ELR (cell line): ENCODE results near the gene TDRD3.
"Not testable (repeated sequence)": the region's sequence is repeated elsewhere in the genome, so short reads cannot be mapped to it uniquely, and the experiment has no call there.

Source experiments
- DNase-seq: peaks from one replicate; pipeline ENCODE4 v3.0.0-alpha.2; 2015; ENCODE audit warnings: low read depth

The TDRD3 gene

DNA sequence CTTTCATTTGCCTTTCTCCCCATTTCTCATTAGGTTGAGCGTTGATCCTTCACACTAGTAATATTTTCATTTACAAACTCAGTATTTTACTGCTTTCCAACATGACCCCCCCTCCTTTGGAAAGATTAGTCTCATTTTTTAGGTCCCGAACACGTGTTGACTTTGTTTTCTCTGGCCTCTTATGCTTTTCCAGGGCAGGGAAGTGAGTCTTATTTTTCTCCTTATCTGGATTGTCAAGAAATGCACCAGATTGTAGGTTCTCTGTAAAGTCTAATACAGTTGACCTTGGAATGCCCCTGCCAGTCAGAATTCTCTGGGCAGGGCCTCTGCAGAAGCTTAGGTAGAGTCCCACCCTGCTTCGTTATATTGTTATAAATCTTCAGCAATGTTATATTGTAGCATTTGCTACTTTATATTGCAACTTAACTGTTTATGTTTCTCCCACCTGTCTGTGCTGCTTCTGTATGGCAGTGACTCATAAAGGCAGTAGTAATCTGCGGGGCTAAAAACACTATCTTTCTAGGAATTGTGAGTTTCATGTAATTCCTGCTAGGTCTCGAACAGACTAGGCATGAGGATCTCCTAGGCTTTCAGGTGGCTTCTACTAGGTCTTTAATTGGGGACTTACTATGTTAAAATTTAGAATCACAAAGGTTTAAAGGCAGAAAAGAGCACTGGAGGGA is 2.0 kb downstream of the TDRD3 start:
- DNase-seq = peak; percentile 16

DNA sequence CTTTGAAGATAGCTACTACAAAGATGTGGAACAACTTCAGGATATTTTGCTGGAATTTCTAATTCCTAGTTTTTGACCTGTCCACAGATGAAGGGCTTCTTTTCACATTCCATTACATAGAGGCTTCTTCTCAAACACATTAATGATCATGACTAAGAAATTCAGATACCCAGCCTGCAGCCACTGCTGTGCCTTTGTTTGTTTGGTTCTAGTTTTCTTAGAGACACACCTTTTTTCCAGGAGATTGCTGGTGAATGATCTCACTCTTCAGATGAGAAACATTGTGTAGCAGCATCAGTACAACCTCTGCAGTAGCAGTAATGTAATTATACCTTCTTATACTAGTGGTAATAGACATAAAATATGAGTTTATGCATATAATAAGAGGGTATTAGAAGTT is 5.0 kb downstream of the TDRD3 start:
- DNase-seq = peak; percentile 10

DNA sequence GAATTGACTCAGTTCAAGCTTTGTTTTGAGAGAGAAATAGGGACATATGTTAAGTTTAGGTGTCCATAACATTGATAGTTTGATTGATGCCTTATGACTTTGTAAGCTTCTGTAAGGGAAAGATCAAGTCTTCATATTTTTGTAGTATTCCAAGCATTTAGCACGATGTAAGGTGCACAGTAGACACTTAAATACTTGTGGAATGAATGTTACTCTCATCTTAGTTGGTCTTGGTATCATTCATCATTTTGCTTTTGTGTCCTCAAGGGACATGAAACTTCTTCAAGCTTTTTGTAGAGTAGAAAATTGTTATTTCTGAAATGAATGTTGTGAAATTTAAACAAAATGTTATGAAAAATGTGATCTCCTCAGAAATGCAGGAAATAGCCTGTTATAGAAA is 10.1 kb downstream of the TDRD3 start:
- DNase-seq = no peak

DNA sequence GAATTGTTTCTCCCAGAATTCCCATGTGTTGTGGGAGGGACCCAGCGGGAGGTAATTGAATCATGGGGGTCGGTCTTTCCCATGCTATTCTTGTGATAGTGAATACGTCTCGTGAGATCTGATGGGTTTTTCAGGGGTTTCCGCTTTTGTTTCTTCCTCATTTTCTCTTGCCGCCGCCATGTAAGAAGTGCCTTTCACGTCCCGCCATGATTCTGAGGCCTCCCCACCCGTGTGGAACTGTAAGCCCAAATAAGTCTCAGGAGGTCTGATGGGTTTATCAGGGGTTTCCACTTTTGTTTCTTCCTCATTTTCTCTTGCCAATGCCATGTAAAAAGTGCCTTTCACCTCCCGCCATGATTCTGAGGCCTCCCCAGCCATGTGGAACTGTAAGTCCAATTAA is 10.8 kb downstream of the TDRD3 start:
- DNase-seq = not testable (repeated sequence)

DNA sequence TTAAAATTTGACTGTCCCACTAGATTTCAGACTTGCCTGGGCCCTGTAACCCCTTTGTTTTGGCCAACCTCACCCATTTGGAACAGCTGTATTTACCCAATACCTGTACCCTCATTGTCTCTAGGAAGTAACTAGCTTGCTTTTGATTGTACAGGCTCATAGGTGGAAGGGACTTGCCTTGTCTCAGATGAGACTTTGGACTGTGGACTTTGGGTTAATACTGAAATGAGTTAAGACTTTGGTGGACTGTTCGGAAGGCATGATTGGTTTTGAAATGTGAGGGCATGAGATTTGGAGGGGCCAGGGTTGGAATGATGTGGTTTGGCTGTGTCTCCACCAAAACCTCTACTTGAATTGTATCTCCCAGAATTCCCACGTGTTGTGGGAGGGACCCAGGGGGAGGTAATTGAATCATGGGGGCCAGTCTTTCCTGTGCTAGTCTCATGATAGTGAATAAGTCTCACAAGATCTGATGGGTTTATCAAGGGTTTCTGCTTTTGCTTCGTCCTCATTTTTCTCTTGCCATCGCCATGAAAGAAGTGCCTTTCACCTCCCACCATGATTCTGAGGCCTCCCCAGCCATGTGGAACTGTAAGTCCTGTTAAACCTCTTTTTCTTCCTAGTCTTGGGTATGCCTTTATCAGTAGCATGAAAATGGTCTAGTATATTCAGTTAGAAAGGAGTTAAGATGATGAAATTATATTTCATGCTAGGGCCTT is 12.7 kb downstream of the TDRD3 start:
- not testable (repeated sequence) for DNase-seq

DNA sequence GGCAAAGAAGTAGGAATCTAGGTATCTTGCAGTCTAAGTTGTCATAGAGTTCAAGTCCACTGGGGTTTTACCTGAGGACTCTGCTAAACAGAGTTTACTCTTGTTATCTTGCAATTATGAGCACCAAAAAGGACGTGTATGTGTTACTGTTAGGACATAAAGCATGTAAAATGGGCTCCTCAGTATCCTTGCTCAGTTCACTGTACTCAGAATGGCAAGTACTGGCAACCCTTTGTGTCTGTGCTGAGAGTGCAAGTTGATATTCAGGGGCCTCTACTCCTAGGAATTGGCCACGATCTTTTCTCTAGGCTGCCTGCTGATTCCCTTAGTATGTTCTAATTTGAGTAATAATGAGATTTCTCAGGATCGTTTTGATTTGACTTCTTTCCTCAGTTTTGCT is 13.3 kb downstream of the TDRD3 start:
- DNase-seq = no peak

DNA sequence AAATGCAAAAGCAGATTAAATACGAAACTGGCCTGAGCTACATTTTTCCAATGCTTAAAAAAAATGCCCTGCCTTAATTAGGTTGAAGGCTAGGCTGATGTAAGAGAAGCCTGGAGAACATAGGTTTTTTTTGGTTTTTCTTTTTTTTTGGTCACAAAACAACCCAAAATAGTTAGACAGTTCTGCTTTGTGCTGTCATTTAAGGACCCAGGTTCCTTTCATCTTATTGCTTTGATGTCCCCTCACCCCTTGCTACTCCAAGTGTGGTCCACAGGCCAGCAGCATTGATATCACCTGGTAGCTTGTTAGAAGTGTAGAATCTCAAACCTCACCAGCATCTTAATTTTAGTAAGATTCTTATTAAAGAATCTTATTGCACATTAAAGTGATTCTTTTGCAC is 14.4 kb downstream of the TDRD3 start:
- DNase-seq = no peak

DNA sequence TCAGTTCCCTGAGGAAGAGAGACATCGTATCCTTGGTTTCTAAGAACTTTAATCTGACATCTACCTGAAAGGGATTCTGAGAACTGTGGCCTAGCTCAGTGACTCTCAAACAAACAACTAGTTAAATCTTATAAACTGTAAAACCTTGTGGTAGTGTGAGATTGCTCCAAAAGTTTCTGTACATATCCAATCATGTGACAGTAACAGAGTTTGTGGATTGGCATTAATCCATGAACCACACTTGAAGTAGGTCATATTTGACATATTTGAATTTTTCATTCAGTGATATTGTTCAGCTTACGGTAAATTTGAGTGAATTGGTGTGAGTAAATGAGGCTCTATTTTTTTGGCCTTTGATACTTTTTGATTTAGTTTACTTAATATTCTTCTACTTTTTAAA is 15.0 kb downstream of the TDRD3 start:
- no peak for DNase-seq

DNA sequence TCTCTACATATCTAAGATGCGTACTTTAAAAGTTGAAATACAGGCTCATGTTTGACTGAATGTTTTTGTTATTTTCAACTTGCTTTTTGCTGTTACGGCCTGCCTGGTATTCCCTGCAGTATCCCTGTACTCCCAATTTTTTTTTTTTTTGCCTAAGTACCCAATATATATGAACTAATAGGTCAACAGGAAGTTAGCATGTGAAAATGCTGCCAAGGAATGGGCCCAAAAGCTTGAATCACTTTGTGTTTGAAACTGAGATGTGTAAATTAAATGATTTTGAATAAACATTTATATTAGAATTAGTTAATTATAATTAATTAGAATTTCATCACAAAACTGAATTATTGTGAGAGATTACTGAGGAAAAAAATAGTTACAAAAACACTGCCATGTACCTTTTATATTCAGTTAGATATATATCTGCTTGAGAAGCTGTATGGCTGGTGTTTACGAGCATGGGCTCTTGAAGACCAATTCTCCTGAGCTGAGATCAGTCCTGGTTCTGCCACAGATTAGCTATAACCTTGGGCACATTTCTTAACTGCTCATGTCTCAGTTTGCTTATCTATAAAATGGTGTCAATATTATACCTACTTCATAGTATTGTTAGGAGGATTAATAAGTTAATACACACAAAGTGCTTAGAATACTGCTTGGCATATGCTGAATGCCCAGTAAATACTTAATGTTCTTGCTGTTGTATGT is 16.0 kb downstream of the TDRD3 start:
- no peak for DNase-seq

DNA sequence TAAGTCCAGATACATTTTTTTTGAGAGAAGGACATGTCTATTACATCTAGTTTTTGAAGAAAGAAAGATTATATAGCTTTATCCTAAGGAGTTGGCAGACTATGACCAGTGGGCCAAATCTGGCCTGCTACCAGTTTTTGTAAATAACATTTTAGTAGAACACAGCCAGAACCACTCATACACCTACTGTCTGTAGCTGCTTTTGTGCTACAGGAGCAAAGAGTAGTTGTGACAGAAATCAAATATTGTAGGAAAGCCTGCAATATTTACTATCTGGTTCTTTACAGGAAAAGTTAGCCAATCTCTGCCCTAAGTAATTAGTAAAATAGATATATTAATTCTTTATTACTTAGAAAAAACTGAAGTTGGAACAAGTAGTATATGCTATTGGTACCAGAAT is 17.2 kb downstream of the TDRD3 start:
- DNase-seq = no peak

DNA sequence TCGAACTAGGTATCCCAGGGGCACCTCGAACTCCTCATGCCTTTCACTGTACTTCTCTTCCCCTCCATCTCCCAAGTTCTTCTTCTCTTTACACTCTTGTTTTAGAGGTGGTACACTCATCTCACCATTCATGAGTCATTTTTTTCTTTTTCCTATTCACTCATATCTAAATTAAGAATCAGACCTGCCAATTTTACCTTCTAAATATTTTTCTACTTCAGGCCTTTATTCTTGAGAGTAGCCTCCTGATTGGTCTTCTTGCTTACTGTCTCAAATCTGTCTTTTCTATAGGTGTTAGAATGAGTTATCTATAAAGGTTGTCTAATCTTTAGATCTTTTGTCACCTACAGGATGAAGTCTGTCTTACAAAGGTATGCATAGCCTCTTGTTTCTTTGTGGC is 20.7 kb downstream of the TDRD3 start:
- no peak for DNase-seq

DNA sequence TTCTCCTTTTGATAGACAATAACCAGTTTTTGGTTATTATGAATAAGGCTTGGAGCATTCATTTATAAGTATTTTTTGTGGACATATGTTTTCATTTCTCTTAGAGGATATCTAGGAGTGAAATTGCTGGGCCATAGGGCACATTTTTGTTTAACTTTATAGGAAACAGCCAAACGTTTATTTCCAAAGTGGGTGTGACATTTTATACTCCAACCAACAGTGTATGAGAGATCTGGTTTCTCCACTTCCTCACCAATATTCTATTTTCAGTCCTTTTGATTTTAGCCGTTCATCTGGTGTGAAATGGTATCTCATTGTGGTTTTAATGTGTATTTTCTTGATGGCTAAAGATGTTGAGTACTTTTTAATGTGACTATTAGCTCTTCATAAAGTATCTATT is 21.9 kb downstream of the TDRD3 start:
- DNase-seq = no peak

DNA sequence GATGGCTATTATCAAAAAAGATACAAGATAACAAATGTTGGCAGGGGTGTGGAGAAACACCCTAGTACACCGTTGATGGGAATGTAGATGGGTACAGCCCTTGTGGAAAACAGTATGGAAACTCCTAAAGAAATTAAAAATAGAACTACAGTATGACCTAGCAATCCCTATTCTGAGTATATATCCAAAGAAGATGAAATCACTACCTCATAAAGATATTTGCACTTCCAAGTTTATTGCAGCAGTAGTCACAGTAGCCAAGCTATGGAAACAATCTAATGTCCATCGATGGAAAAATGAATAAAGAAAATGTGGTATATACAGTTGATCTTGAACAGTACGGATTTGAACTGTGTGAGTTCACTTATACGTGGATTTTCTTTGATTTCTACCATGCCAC is 28.3 kb downstream of the TDRD3 start:
- no peak for DNase-seq

DNA sequence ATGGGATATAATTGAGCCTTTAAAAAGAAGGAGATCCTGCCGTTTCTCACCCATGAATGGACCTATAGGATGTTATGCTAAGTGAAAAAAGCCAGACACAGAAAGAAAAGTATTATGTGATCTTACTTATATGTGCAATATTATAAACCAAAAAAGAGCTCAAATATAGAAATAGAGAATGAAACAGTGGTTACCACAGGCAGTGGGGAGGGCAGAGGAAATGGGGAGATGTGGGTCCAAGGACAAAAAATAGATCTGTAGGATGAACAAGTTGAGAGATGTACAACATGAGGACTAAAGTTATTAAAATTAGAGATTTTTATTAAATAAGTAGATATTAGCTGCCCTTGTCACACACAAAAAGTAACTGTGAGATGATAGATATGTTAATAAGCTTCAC is 29.1 kb downstream of the TDRD3 start:
- DNase-seq = no peak

DNA sequence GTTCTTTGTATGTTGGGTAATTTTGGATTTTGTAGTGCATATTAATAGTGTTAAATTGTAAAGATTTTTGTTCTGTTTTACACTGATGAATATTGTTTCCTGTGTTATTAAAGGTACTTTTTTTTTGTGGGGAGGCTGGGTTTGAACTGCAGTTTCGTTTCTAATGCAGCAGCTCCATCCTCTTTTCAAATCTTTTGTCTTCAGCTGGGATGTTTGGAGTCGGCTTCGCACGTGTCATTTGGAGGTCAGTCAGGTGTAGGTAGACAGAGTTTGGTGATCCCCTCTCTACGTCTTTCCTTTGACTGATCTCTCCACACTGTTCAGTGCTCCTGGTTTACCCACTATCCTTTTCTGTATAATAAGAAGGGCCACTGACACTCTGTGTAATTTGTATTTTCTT is 30.3 kb downstream of the TDRD3 start:
- DNase-seq = no peak

DNA sequence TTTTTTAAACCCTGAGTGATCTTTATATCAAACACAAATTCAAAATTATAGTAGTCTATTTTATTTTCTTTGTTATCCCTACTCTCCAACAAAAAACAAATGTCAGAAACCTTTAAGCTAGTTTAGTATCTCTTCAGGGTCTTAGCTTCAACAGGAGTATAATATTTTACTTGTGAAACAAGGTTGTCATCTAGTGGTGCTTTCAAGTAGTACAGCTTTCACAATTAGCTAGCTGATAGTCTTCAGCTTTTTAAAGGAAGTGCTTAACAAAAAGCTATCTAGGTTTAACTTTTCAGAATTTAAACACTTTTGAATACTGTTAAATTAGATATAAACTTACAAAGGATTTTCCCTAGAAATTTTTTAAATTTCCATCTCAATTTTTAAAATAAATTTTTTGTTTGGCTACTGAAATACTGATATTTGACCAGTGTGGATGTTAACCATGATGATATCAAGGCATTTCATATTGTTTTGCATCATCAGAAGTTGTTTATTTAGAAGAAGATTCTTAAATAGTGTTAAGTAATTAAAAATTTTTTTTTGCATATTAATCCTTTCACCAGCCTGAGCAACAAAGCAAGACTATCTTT is 34.2 kb downstream of the TDRD3 start:
- DNase-seq = peak; percentile 68

DNA sequence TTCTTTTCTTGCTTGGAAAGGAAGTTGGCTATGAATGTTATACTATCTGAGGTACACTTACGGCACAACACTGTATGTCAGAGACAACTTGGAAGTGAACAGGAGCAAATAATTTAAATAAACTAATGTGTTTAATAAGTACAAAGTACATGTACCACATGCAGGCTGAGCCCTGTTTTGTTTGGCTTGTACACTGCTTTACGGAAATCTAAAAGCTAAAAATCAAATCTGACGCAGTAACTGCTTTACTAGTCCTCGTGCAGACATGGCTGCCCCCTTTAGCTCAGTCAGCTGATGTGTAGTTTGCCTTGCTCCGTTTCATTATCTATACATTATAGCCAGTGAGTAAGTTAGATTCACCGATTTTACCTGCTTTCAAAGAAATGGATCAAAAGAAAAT is 36.5 kb downstream of the TDRD3 start:
- DNase-seq = no peak

DNA sequence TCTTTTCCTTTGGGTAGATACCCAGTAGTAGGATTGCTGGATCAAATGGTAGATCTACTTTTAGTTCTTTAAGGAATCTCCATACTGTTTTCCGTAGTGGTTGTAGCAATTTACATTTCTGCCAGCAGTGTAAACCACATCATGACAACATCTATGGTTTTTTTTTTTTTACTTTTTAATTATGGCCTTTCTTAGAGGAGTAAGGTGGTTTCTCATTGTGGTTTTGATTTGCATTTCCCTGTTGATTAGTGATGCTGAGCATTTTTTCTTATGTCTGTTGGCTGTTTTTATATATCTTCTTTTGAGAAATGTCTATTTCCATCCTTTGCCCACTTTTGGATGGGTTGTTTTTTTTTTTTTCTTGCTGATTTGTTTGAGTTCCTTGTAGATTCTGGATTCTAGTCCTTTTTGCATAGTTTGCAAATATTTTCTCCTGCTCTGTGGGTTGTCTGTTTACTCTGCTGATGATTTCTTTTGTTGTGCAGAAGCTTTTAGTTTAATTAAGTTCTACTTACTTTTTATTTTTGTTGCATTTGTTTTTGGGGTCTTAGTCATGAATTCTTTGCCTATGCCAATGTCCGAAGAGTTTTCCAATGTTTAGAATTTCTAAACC is 38.8 kb downstream of the TDRD3 start:
- DNase-seq = no peak

DNA sequence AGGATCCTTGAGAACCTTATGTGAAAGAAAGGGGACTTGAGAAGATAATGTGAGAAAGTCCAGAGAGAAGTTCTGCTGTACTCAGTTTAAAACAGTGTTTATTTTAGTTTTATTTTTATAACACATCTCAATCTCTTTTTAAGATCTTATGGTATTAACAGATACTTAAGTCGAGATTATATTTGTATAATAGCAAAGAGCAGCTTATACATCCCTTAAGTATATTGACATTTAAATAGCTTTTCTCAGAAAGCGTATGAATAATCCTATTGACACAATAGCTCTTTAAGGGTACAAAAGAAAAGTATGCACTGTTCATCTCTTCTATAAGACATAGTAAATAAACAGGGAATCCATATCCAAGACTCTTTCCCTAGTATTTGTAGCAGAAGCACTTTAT is 42.2 kb downstream of the TDRD3 start:
- DNase-seq = no peak

DNA sequence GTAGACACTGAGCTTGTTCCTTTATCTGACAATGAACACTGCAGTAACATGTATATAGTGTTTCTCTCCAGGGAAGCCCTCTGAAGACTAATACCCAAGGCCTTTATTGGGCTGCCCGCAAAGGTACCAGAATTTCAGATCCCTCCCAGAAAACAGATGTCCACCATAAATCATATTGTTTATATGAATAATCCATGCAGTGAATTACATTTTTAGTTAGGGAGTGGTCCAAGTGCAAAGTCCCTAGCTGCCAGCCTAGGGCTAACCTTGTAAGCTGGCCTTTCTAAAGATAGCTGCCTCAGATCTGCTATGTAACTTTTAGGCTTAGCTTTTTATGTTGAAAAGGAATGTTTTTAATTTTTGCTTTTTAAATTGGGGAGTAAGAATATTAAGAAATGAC is 44.7 kb downstream of the TDRD3 start:
- DNase-seq = no peak

DNA sequence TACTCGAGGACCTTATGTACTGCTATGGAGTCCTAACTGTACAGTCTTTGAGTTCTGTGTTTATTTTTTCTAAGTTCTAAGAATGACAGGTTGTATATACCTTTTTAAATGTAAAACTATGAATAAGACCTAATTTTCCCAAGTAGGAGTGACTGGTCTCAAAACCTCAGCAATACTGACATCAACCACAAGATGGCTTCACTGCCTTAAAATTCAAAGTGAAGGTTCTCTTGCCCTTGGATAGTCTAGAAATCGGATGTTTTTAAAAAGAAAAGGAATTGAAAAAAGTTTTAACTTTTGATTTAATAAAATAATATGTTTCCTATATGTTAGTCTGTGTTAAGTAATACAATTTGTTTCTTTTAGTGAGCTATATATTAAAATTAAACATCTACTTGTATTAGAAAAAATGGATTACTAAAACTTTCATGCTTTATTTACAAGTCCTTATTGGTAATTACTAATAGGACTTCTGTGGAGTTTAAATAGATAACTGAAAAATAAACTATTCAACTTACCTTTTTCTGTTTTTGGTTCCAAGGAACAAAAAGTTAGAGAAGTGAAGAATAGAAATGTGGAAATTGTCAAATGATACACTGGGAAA is 52.0 kb downstream of the TDRD3 start:
- peak; percentile 61 for DNase-seq

DNA sequence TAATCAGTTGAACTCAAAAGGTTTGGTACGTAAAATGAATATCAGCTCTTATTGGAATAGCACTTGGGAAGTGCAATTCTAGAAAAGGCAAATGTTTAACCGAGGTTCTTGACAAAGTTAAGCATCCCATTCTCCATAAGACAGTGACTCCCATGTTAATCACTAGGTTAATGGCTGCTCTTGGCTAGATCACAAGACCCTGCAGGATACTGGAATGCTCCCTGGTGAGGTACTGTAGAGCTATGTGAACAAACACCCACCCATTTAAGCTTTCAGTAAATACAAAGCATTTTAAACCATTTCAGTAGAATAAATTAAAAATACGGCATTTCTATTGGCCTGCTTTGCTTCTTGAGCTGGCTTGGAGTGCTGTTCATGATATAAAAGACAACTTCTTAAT is 56.5 kb downstream of the TDRD3 start:
- DNase-seq = peak; percentile 13
